NCI-H146 (cell line): ENCODE data around the gene CD247.

ENCODE experiments used
- DNase-seq: peaks from one replicate; lab custom pipeline; 2025; lab: John Stamatoyannopoulos, UW

The CD247 gene

GRCh38 chr1:167489571-167490340 lies 28.6 kb downstream of the CD247 start:
- DNase-seq, result no peak

GRCh38 chr1:167488786-167489185 lies 29.5 kb downstream of the CD247 start:
- no peak for DNase-seq

- no peak for DNase-seq
These were observed 30.7 kb downstream of the CD247 start for GRCh38 chr1:167487614-167488013.

GRCh38 chr1:167486090-167486824 lies 32.1 kb downstream of the CD247 start:
- DNase-seq, result no peak

DNA sequence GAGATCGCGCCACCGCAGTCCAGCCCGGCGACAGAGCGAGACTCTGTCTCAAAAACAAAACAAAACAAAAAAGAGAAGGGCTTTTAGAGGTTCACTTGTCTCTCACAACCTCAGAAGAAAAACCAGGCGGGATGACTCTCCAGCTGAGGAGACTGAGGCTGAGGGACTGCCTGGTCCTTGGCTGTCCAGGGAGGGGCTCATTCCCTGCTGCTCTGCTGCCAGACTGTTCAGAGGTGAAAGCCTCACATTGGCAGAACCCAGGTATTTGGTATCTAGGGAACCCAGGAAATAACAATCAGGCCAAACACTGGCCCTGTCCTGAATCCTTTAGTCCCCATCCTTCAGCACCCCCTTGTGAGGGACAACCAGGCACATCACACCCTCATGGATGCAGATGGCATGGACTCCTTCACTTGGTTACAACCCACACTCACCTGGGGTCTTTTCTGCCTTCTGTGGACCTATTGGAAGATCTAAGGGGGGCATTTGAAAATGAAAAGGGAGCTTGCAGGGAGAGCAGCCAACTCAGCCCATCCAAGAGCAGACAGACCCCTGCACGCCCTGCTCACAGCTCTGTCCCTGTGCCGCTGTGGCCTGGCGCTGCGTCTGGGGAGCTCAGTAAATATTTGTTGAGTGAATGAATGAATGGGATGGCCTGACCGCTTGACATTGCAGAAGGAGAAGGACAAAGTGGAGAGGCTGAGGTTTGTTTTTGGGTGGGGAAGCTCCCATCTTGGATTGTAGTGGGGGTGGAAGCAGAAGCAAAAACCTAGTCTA lies 33.4 kb downstream of the CD247 start:
- no peak for DNase-seq

- DNase-seq, result no peak
These were observed 34.5 kb downstream of the CD247 start for GRCh38 chr1:167483790-167484189.

- no peak for DNase-seq
These were observed 36.1 kb downstream of the CD247 start for GRCh38 chr1:167482184-167482583.

GRCh38 chr1:167479331-167479979 lies 38.9 kb downstream of the CD247 start:
- DNase-seq, result no peak

- no peak for DNase-seq
These were observed 40.3 kb downstream of the CD247 start for GRCh38 chr1:167477986-167478385.

DNA sequence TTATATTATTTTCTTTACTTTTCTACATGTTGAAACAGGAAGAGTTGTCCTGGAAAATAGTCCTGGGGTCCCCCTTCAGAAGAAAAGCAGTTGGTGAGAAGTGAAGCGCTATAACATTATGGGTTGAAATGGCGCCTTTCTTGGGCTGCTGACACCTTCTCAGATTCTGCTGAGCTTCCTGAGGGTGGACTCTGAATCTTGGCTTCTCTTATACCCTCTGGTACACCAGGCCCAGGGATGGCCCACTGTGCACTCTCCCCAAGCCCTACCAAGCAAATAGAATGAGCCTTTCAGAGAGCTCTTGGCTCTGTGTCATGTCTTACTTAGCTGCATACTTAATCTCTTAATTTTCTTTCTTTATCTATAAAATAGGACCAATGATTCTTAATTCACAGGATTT lies 42.3 kb downstream of the CD247 start:
- DNase-seq, result no peak

GRCh38 chr1:167474191-167474641 lies 44.1 kb downstream of the CD247 start:
- DNase-seq, result no peak

DNA sequence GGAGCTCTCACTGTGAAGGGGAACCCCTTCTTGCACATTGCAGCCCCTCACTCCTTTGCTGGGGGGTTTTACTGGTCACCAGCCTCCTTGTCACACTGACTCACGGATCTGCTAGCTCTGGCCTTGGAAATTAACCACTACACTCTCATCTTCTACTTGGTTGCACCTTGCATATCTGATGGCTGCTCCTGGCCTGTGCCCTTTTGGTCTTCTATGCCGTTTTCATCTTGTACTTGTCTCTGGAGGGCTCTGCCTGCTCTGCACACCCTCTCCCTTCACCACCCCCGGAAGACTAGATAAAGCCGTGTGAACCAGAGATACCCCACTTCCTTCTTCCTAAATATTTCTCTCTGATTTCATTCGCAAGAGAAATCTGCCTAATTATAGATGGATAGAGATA lies 44.6 kb downstream of the CD247 start:
- DNase-seq, result no peak

- DNase-seq, result no peak
These were observed 45.4 kb downstream of the CD247 start for GRCh38 chr1:167472752-167473521.

DNA sequence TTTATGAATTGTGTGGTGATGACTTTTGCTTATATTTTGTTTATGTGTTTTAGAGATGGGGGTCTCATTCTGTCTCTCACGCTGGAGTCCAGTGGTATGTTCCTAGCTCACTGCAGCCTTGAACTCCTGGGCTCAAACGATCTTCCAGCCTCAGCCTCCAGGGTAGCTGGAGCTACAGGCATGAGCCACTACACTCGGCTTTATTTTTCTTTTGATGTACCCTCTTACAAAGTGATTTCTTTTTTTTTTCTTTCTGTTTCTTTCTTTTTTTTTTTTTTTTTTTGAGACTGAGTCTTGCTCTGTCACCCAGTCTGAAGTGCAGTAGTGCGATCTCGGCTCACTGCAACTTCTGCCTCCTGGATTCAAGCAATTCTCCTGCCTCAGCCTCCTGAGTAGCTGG lies 46.8 kb downstream of the CD247 start:
- DNase-seq, result no peak

- DNase-seq, result no peak
These were observed 48.9 kb downstream of the CD247 start for GRCh38 chr1:167469280-167469965.

GRCh38 chr1:167467752-167468151 lies 50.6 kb downstream of the CD247 start:
- DNase-seq, result no peak

GRCh38 chr1:167467126-167467710 lies 51.1 kb downstream of the CD247 start:
- DNase-seq, result no peak

- no peak for DNase-seq
These were observed 52.6 kb downstream of the CD247 start for GRCh38 chr1:167465743-167466142.

DNA sequence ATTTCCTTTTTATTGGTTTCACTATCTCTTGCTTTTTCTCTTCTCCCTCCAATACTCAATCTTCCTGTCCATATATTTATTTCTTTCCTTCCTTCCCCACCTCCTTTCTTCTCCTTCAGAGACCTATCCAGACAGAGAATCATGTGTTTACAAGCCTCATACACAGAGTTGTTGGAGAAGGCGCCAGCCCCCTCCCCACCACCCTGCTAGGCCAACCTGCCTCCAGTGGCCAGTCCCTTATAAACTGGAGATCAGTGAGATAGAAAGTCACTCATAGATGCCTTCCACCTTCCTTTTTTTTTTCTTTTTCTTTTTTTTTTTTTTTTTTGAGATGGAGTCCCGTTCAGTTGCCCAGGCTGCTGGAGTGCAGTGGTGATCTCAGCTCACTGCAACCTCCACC lies 53.3 kb downstream of the CD247 start:
- DNase-seq, result no peak

GRCh38 chr1:167463875-167464575 lies 54.3 kb downstream of the CD247 start:
- DNase-seq, result no peak
